Measurements from ENCODE around the gene TRIM8.
"Not testable (repeated sequence)": the region's sequence is repeated elsewhere in the genome, so short reads cannot be mapped to it uniquely, and the experiment has no call there.

TRIM8 gene

GRCh38 chr10:102650655-102651454 lies 6.6 kb downstream of the TRIM8 start:
- DNase-seq: no peak

GRCh38 chr10:102651455-102652169 lies 7.3 kb downstream of the TRIM8 start:
- no peak for DNase-seq

- DNase-seq: no peak
Observed at GRCh38 chr10:102652170-102652916, 8.1 kb downstream of the TRIM8 start.

- no peak for DNase-seq
Observed at GRCh38 chr10:102653060-102653459, 8.8 kb downstream of the TRIM8 start.

- no peak for DNase-seq
Observed at GRCh38 chr10:102654566-102654965, 10.3 kb downstream of the TRIM8 start.

- no peak for DNase-seq
Observed at GRCh38 chr10:102654969-102655368, 10.7 kb downstream of the TRIM8 start.

- DNase-seq: no peak
Observed at GRCh38 chr10:102656026-102656425, 11.7 kb downstream of the TRIM8 start.

- no peak for DNase-seq
Observed at GRCh38 chr10:102656791-102657371, 12.6 kb downstream of the TRIM8 start.

GRCh38 chr10:102657451-102657850 lies 13.2 kb downstream of the TRIM8 start:
- no peak for DNase-seq

- no peak for DNase-seq
Observed at GRCh38 chr10:102657984-102658724, 13.9 kb downstream of the TRIM8 start.

GRCh38 chr10:102658802-102659201 lies 14.5 kb downstream of the TRIM8 start:
- DNase-seq: no peak

GRCh38 chr10:102660888-102661657 lies 16.8 kb downstream of the TRIM8 start:
- DNase-seq: peak; percentile 27

GRCh38 chr10:102661658-102662028 lies 17.4 kb downstream of the TRIM8 start:
- no peak for DNase-seq

- DNase-seq: no peak
Observed at GRCh38 chr10:102665904-102666509, 21.7 kb downstream of the TRIM8 start.

GRCh38 chr10:102667411-102667810 lies 23.1 kb downstream of the TRIM8 start:
- not testable (repeated sequence) for DNase-seq

- DNase-seq: no peak
Observed at GRCh38 chr10:102668326-102669107, 24.2 kb downstream of the TRIM8 start.

- DNase-seq: no peak
Observed at GRCh38 chr10:102669206-102670064, 25.2 kb downstream of the TRIM8 start.

- DNase-seq: no peak
Observed at GRCh38 chr10:102670065-102670670, 25.9 kb downstream of the TRIM8 start.

GRCh38 chr10:102670871-102671434 lies 26.7 kb downstream of the TRIM8 start:
- no peak for DNase-seq

All from activated CD4-positive, alpha-beta T cell treated with anti-CD3 and anti-CD28 coated beads for 1 hour (primary cell).